Activated T-helper 2 cell treated with anti-CD3 and anti-CD28 coated beads, Interferon-gamma antibody, Interleukin-2, Interleukin-4, amounts not matched to agents 10 μg/mL and 5 μg/mL and 100 μg/mL, durations not matched to agents 14 hours and 24 hours and 36 hours (primary cell): ENCODE data around the gene SFTA2. TPM values are rescaled to one million over a fixed set of nuclear protein-coding genes. Genes with fewer than 3 reads are reported as not detected.

ENCODE experiments used
- DNase-seq: peaks from one replicate; pipeline ENCODE4 v3.0.0; 2021; ENCODE audit warnings: low spot score
- H3K27ac Mint-ChIP-seq: one replicate; pipeline ENCODE4 v1.8.0; 2021; ENCODE audit warnings: mixed read lengths
- H3K27me3 Mint-ChIP-seq: one replicate; pipeline ENCODE4 v1.8.0; 2021; ENCODE audit warnings: low read depth, mixed read lengths
- H3K36me3 Mint-ChIP-seq: one replicate; pipeline ENCODE4 v1.8.0; 2021; ENCODE audit warnings: low read depth, mixed read lengths
- H3K4me1 Mint-ChIP-seq: one replicate; pipeline ENCODE4 v1.8.0; 2021; ENCODE audit warnings: low read depth, mixed read lengths
- H3K4me3 Mint-ChIP-seq: one replicate; pipeline ENCODE4 v1.8.0; 2021; ENCODE audit warnings: low read depth, mild to moderate bottlenecking, moderate library complexity, mixed read lengths
- H3K9me3 Mint-ChIP-seq: one replicate; pipeline ENCODE4 v1.8.0; 2021; ENCODE audit warnings: mixed read lengths
- intact Hi-C: fragments of 100-400 bp; cut with micrococcal nuclease; formaldehyde crosslinking; loops from one replicate; pipeline ENCODE4 v1.15.1; 2023
- total RNA-seq: library from RNA; stranded (reverse); gene quantifications from 2 replicates; pipeline ENCODE4 v1.2.3, GENCODE V29; 2022

Gene SFTA2
- total RNA-seq, 1 donor from 2014 or later: not detected

DNA sequence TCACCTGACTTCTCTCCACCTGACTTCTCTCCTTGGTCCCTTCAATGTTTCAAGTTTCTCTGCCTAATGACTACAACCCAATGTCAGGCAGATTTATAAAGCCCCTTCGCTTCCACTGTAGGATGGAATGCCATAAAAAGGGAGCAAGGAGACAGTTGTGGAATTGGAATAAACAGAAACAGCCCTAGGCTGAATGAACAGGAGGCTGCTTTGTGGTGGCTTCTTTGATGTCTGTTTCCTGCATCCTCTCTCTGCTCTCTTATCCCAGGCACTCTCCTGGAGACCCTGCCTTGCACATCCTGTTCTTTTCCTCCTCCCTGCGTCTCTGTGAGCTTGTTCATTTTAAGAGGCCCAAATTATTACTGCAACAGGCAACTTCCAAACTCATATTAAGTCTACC is 25.7 kb upstream of the SFTA2 start:
- no peaks in the 10 kb centered on the region for H3K9me3 Mint-ChIP-seq
- H3K27ac Mint-ChIP-seq: no peak overlapping the region
- peaks cover 2% of the 10 kb centered on the region for H3K4me1 Mint-ChIP-seq
- intact Hi-C loops: no loop called here
- no peak overlapping the region for H3K4me3 Mint-ChIP-seq
- peaks cover 55% of the 10 kb centered on the region for H3K27me3 Mint-ChIP-seq
- no peak for DNase-seq
- no peaks in the 10 kb centered on the region for H3K36me3 Mint-ChIP-seq

DNA sequence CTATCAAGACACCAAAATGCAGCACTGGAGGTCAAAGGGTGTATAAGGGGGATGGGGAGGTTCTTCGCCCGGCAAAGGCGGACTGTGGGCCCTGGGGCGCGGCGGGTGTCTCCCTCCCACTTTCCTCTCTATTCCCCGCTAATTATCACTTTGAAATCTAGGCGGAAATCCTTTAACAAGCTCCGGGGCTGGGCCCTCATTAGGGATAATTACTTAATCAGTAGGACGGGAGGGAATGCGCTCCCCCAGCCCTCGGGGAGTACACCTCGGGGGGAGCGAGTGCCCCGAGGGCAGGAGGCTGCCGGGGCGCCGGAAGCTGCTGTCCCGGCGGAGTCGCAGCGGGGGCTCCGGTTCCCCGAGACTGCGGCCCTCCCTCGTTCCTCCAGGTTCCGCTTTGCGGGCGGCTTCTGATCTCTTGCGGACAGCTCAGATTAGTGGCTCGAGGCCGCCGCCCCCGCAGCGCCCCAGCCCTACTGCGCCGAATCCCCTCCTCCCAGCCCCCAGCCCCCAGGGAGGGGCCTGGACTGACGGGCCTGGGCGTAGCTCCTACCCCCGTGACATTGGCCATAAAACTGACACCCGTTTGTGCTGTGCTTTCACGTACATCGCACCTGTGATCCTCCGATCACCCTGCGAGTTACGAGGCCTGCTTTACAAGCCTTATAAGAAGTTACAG is 23.5 kb upstream of the SFTA2 start:
- Mint-ChIP-seq H3K9me3 (no peaks in the 10 kb centered on the region), H3K27me3 (peaks cover 66% of the 10 kb centered on the region), H3K27ac (no peak overlapping the region), H3K36me3 (no peaks in the 10 kb centered on the region), H3K4me1 (peaks cover 7% of the 10 kb centered on the region), H3K4me3 (peak overlapping the region; percentile 55)
- peak; percentile 18 for DNase-seq
- intact Hi-C loops: no loop called here

DNA sequence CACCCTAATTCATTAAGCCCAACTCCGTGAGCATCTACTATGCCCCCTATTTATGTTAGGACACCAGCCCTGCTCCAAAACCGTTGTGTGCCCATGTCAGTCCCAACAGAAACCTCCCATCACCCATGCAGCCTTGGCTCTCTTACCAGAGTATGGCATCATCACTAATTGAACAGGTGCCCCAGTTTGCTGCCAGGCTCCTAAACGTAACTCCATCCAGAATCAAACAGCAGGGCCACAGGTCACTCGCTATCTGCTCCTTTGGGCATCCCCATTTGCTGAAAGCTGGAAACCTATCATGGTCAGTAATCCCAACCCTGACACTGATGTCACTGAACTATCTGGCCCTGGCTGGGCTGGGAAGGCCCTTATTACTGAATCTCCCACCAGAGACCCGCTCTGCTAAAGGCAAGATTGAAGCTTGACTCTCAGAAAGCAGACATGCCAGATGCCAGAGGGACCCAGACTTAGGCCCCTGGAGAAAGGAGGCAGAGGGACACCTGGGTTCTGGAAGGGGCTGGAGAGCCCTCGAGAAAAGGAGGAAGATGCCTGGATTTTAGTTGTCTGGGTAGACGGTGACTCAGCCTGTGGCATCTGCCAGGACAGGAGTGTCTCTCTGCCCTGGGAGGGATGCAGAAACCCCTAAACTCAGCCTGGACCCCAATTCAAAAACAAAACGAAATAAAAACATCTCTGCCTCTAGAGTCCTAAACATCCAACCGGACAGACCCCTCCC is 22.8 kb upstream of the SFTA2 start:
- H3K27ac Mint-ChIP-seq: no peak overlapping the region
- H3K9me3 Mint-ChIP-seq: no peaks in the 10 kb centered on the region
- H3K4me3 Mint-ChIP-seq: peak overlapping the region; percentile 55
- intact Hi-C loops: no loop called here
- DNase-seq: no peak
- H3K36me3 Mint-ChIP-seq: no peaks in the 10 kb centered on the region
- peaks cover 7% of the 10 kb centered on the region for H3K4me1 Mint-ChIP-seq
- H3K27me3 Mint-ChIP-seq: peaks cover 71% of the 10 kb centered on the region

DNA sequence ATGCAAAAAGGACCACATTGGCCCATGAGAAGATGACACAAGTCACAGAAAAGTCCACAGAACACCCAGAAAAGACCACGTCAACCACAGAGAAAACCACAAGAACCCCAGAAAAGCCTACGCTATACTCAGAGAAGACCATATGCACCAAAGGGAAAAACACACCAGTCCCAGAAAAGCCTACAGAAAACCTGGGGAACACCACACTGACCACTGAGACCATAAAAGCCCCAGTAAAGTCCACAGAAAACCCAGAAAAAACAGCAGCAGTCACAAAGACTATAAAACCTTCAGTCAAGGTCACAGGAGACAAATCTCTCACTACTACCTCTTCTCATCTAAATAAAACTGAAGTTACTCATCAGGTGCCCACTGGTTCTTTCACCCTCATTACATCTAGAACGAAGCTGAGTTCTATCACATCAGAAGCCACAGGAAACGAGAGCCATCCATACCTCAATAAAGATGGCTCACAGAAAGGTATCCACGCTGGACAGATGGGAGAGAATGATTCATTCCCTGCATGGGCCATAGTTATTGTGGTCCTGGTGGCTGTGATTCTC is 20.0 kb upstream of the SFTA2 start:
- no peaks in the 10 kb centered on the region for H3K9me3 Mint-ChIP-seq
- H3K27me3 Mint-ChIP-seq: peaks cover 79% of the 10 kb centered on the region
- intact Hi-C loops: no loop called here
- no peaks in the 10 kb centered on the region for H3K36me3 Mint-ChIP-seq
- no peak for DNase-seq
- no peak overlapping the region for H3K27ac Mint-ChIP-seq
- H3K4me3 Mint-ChIP-seq: no peak overlapping the region
- peaks cover 7% of the 10 kb centered on the region for H3K4me1 Mint-ChIP-seq

DNA sequence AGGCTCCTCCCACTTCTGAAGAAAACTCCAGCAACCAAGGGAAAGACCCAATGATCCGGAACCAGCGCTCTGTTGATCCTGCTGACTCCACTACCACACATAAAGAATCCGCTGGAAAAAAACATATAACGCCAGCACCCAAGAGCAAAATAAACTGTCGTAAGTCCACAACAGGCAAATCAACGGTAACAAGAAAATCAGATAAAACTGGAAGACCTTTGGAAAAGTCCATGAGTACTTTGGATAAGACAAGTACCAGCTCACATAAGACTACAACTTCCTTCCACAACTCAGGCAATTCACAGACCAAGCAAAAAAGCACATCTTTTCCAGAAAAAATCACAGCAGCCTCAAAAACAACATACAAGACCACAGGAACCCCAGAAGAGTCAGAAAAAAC is 16.8 kb upstream of the SFTA2 start:
- no peak overlapping the region for H3K27ac Mint-ChIP-seq
- intact Hi-C loops: no loop called here
- H3K9me3 Mint-ChIP-seq: no peaks in the 10 kb centered on the region
- H3K4me1 Mint-ChIP-seq: peaks cover 5% of the 10 kb centered on the region
- no peak for DNase-seq
- H3K36me3 Mint-ChIP-seq: no peaks in the 10 kb centered on the region
- no peak overlapping the region for H3K4me3 Mint-ChIP-seq
- peaks cover 73% of the 10 kb centered on the region for H3K27me3 Mint-ChIP-seq

DNA sequence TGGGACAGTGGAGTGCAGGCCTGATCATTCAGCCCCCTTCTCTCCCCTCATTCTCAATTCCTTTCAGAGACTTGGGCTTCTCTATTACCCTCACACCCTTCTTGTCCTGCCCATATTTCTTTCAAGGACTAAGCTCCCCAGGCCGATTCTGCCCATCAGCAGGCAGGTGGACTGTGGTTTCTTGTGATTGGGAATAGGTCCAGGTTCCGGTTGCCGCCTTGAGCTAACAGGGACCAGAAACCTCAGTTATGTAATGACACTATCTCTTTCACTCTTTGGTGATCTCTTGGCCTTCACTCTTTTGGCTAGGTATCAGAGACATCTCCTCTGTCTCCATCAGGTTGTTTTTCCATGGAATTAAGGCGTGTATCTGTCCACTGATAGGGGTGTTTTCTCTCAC is 15.3 kb upstream of the SFTA2 start:
- Mint-ChIP-seq H3K36me3 (no peaks in the 10 kb centered on the region), H3K27ac (no peak overlapping the region), H3K4me1 (peaks cover 5% of the 10 kb centered on the region), H3K9me3 (no peaks in the 10 kb centered on the region), H3K27me3 (peaks cover 76% of the 10 kb centered on the region), H3K4me3 (no peak overlapping the region)
- DNase-seq: no peak
- intact Hi-C loops: no loop called here

DNA sequence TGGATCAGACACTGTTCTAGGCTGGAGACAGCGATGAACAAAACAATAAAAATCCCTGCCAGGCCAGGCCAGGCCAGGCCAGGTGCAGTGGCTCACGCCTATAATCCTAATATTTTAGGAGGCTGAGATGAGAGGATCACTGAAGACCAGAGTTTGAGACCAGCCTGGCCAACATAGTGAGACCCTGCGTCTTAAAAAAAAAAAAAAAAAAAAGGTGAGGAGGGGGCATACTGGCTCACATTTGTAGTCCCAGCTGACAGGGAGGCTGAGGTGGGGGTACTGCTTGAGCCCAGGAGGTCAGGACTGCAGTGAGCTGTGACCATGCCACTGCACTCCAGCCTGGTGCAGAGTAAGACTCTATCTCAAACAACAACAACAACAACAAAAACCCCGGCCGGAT is 13.3 kb upstream of the SFTA2 start:
- peaks cover 72% of the 10 kb centered on the region for H3K27me3 Mint-ChIP-seq

DNA sequence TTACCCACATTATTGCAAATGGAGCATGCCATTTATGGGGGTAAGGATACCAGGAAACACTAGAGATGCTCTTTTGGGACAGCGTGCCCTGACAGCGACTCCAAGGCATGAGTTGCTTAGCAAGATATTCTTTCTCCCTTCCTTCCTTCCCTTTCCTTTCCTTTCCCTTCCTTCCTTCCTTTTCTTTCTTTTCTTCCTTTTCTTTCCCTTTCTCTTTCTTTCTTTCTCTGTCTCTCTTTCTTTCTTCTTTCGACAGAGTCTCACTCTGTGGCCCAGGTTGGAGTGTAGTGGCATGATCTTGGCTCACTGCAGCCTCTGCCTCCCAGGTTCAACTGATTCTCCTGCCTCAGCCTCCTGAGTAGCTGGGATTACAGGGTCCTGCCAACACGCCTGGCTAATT is 12.1 kb upstream of the SFTA2 start:
- intact Hi-C loops: no loop called here
- DNase-seq: no peak
- no peak overlapping the region for H3K27ac Mint-ChIP-seq
- H3K27me3 Mint-ChIP-seq: peaks cover 65% of the 10 kb centered on the region
- H3K9me3 Mint-ChIP-seq: no peaks in the 10 kb centered on the region
- H3K4me1 Mint-ChIP-seq: no peaks in the 10 kb centered on the region
- no peaks in the 10 kb centered on the region for H3K36me3 Mint-ChIP-seq
- H3K4me3 Mint-ChIP-seq: no peak overlapping the region

More for the DNA sequence above, 13.3 kb upstream of the SFTA2 start:
- no peaks in the 10 kb centered on the region for H3K4me1 Mint-ChIP-seq
- no peak overlapping the region for H3K4me3 Mint-ChIP-seq
- intact Hi-C loops: no loop called here
- no peaks in the 10 kb centered on the region for H3K36me3 Mint-ChIP-seq
- DNase-seq: no peak
- no peak overlapping the region for H3K27ac Mint-ChIP-seq
- H3K9me3 Mint-ChIP-seq: no peaks in the 10 kb centered on the region

DNA sequence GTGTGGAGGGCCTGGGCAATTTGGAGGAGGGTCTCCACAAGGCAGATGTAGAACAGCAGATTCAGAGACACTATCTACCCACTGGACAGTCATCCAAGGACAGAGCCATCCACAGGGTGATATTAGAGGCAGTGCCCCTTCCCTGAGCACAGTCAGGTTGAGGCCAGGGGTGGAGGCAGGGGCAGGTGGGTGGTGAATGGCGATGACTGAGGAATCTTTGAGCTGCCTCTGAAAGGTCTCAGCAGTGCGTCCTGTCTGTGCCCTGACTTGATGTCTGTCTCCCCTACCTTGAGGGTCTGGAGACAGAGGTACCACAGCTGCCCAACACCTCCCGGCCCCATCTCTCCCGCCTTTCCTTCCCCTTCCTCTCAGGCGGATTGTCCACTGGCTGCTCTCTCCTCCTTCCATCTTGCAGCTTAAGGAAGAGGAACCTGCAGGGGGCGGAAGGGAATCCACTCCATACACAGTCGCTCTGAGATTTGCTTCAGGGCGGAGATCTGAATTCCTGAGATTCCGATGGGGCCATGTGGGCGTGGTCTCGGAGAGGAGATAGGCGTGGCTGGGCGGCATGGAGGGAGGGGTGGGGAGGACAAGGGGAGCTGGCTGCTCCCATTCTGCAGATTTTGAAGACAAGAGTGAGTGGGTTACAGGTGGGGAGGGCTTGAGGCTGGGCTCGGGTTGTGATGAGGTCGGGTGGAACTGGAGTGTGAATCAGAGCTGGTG is 10.5 kb upstream of the SFTA2 start:
- no peaks in the 10 kb centered on the region for H3K36me3 Mint-ChIP-seq
- intact Hi-C loops: no loop called here
- H3K9me3 Mint-ChIP-seq: no peaks in the 10 kb centered on the region
- H3K4me1 Mint-ChIP-seq: no peaks in the 10 kb centered on the region
- no peak overlapping the region for H3K27ac Mint-ChIP-seq
- H3K27me3 Mint-ChIP-seq: peaks cover 53% of the 10 kb centered on the region
- H3K4me3 Mint-ChIP-seq: no peak overlapping the region
- DNase-seq: no peak

DNA sequence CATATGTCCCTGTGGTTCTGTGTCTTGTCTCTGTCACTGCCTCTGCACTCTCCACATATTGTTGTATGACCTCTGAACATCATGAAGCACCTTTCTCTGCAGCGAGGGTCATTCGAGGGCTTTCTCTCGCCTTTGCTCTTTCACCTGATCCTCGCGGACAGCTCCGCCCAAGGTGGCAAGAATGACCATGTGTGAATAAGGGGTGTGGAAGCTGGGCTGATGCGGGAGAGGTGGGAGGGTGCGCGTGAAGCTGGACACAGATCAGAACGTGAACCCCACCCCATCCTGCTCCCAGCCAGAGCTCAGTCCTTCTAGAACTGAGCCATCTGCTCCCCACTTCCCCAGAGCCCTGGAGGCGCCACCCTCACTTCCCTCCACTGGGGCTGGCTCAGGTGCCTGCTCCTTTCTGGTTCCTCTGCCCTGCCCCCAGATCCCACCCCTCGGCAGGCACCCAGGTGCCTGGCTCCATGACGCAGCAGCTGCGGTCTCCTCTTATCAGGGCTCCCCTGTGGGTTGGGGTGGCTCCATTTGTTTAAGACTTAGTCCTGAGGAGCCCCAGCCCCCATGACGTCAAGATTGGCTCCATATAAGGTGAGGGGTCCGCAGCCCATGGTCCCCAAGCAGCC is 8.5 kb upstream of the SFTA2 start, which contains the start of gene MUCL3:
Gene MUCL3, plus strand, starts transcription at position 613 of the 626 bp plus-strand sequence. CDS start 27 bp downstream, outside the sequence.
- H3K36me3 Mint-ChIP-seq: no peaks in the 10 kb centered on the region
- H3K27me3 Mint-ChIP-seq: peaks cover 45% of the 10 kb centered on the region
- no peaks in the 10 kb centered on the region for H3K9me3 Mint-ChIP-seq
- intact Hi-C loops: no loop called here
- H3K4me3 Mint-ChIP-seq: no peak within 1 kb of the TSS
- no peaks in the 10 kb centered on the region for H3K4me1 Mint-ChIP-seq
- H3K27ac Mint-ChIP-seq: no peak within 1 kb of the TSS
- DNase-seq: no peak

DNA sequence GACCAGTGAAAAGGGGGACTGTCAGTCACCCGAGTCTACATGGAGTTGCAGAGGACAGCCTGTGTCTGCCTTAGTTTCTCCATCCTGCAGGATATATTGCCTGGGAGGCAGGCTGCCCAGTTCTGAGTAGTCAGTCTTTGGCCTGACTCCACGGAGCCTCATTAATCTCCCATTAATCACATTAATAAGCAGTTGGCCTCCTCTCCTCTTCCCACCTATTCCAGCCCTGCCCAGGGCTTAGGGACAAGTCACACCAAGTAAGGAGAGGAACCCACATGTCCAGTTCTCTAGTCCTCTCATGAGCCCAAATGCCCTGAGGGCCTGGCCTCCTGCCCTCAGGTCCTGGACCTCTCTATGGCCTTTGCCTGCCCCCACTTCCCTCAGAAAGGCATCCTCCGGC is 7.5 kb upstream of the SFTA2 start:
- Mint-ChIP-seq H3K27ac (no peak overlapping the region), H3K9me3 (no peaks in the 10 kb centered on the region), H3K36me3 (no peaks in the 10 kb centered on the region), H3K4me3 (no peak overlapping the region), H3K4me1 (no peaks in the 10 kb centered on the region), H3K27me3 (peaks cover 43% of the 10 kb centered on the region)
- intact Hi-C loops: no loop called here
- no peak for DNase-seq

DNA sequence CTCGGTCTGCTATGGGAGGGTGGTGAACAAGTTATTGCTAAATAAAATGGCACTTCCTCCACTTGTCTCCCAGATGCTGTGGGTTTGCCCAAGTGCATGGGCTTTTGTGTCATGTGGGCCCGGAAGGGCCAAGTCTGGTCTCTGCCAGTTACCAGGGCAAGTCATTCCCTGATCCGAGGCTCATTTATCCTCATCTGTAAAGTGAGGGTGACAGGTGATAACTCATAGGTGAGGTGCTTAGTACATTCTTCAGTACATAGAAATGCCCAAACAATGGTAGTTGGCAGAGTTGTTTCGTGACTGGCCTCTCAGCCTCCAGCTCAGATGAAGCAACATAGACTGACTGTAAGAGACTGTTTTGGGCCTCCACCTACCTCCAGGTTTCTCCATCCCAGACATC is 6.8 kb upstream of the SFTA2 start:
- Mint-ChIP-seq H3K27ac (no peak overlapping the region), H3K36me3 (no peaks in the 10 kb centered on the region), H3K4me1 (no peaks in the 10 kb centered on the region), H3K4me3 (no peak overlapping the region), H3K27me3 (peaks cover 38% of the 10 kb centered on the region), H3K9me3 (no peaks in the 10 kb centered on the region)
- no peak for DNase-seq
- intact Hi-C loops: no loop called here
